Measurements from ENCODE around the gene PNLIPRP2. TPM values are rescaled to one million over a fixed set of nuclear protein-coding genes. Genes with fewer than 3 reads are reported as not detected.

PNLIPRP2 gene
- total RNA-seq, 1 donor from 2014 or later = not detected

DNA sequence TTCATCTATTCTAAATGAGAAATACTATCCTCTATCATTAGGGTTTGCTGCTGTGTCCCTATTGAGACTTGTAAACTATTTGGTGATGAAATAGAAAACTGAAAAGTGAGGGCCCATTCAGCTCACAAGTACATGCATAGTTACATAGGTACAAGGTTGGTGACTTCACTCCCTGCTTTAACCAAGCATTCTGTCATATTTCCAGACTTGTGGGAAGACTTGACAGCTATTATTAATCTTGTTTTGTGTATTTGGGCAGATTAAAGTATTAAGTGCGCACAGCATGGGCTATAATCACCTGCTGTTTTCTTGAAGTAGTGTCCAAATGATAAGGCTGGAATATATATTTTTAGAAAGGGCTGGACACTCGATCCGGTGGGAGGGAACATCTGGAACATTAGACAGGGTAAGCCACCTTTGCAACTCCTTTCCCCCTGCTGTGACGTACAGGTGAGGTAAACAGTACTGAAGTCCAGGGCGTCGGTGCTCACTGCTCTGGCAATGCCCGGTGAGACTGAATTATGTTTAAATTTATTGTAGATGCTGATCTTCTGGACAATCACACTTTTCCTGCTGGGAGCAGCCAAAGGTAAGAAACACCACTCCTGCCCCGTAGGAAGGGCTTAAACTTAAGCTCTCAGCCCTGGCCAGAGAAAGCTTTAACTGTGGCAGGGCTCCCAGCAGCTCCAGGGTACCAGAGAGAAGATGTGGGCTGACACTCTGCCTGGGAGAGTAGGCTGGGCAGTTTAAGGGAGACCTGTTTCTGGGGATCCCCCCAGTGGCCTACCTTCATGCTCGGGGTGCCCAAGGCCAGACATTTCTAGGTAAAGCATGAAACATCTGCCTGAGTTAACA, 29.9 kb upstream of the PNLIPRP2 start, which contains the start of gene PNLIPRP1:
TSS of gene PNLIPRP1 (plus strand) at position 370 of the 855 bp plus-strand sequence. CDS start at position 541, 171 bp downstream.
- H3K9me3 Mint-ChIP-seq = peaks cover 3% of the 10 kb centered on the region
- no peak for DNase-seq (ENCODE audit: low read depth, low spot score)
- H3K4me3 Mint-ChIP-seq = no peak within 1 kb of the TSS
- no peaks in the 10 kb centered on the region for H3K4me1 Mint-ChIP-seq
- H3K27ac Mint-ChIP-seq (ENCODE audit: unreplicated experiment) = no peak within 1 kb of the TSS
- no peak for TF ChIP-seq CTCF (conservative IDR thresholded peaks at IDR 0.05)
- no peaks in the 10 kb centered on the region for H3K36me3 Mint-ChIP-seq (ENCODE audit: low read depth)
- H3K27me3 Mint-ChIP-seq (ENCODE audit: low read depth) = no peaks in the 10 kb centered on the region

GRCh38 chr10:116593139-116593740, 27.5 kb upstream of the PNLIPRP2 start:
- no peaks in the 10 kb centered on the region for H3K9me3 Mint-ChIP-seq
- H3K27ac Mint-ChIP-seq (ENCODE audit: unreplicated experiment) = no peak overlapping the region
- H3K27me3 Mint-ChIP-seq (ENCODE audit: low read depth) = no peaks in the 10 kb centered on the region
- no peaks in the 10 kb centered on the region for H3K36me3 Mint-ChIP-seq (ENCODE audit: low read depth)
- H3K4me1 Mint-ChIP-seq = no peaks in the 10 kb centered on the region
- no peak for DNase-seq (ENCODE audit: low read depth, low spot score)
- no peak overlapping the region for H3K4me3 Mint-ChIP-seq
- no peak for TF ChIP-seq CTCF (conservative IDR thresholded peaks at IDR 0.05)

DNA sequence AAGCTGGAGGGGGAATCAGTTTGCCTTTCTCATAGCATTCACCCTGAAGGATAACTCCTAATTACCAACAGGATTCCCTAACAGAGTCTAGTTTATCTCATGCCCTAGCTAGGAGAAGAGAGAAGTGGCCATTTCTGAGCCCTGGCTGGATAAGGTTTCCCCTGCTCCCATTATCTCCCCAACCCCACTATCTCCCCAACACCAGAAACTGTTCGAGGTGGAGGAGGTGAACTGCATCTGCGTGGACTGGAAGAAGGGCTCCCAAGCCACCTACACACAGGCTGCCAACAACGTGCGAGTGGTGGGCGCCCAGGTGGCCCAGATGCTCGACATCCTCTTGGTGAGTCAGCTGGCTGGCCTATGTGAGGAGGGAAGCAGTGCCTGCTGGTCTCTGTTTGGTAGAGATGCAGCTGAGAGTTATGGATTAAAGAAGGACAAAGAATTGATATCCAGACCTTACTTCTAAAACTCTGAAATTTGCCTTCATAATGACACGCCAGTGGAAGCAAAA, 26.2 kb upstream of the PNLIPRP2 start:
- H3K9me3 Mint-ChIP-seq = no peaks in the 10 kb centered on the region
- no peak for TF ChIP-seq CTCF (conservative IDR thresholded peaks at IDR 0.05)
- H3K4me3 Mint-ChIP-seq = no peak overlapping the region
- H3K36me3 Mint-ChIP-seq (ENCODE audit: low read depth) = no peaks in the 10 kb centered on the region
- H3K27me3 Mint-ChIP-seq (ENCODE audit: low read depth) = peaks cover 3% of the 10 kb centered on the region
- no peak for DNase-seq (ENCODE audit: low read depth, low spot score)
- H3K4me1 Mint-ChIP-seq = no peaks in the 10 kb centered on the region
- H3K27ac Mint-ChIP-seq (ENCODE audit: unreplicated experiment) = no peak overlapping the region

DNA sequence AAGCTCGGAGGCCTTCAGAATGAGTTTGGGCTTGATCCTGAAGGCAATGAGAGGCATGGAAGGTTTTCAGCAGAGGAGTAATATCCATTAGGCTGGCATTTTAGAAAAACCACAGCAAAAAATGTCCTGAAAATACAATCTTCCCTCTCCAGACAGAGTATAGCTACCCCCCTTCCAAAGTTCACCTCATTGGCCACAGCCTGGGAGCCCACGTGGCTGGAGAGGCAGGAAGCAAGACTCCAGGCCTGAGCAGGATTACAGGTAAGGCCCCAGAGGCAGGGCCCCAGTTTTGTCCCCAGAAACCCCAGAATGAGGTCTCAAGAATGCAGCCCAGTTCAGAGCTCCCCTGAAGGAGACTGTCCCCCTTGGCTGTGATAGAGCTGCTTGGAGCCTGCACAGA, 24.7 kb upstream of the PNLIPRP2 start:
- Mint-ChIP-seq H3K27ac (ENCODE audit: unreplicated experiment) (no peak overlapping the region), H3K36me3 (ENCODE audit: low read depth) (no peaks in the 10 kb centered on the region), H3K4me1 (no peaks in the 10 kb centered on the region), H3K4me3 (no peak overlapping the region), H3K9me3 (no peaks in the 10 kb centered on the region), H3K27me3 (ENCODE audit: low read depth) (peaks cover 6% of the 10 kb centered on the region)
- no peak for TF ChIP-seq CTCF (conservative IDR thresholded peaks at IDR 0.05)
- no peak for DNase-seq (ENCODE audit: low read depth, low spot score)

GRCh38 chr10:116597543-116597942, 23.2 kb upstream of the PNLIPRP2 start:
- Mint-ChIP-seq H3K27me3 (ENCODE audit: low read depth) (peaks cover 6% of the 10 kb centered on the region), H3K36me3 (ENCODE audit: low read depth) (no peaks in the 10 kb centered on the region), H3K4me1 (no peaks in the 10 kb centered on the region), H3K27ac (ENCODE audit: unreplicated experiment) (no peak overlapping the region), H3K4me3 (no peak overlapping the region), H3K9me3 (no peaks in the 10 kb centered on the region)
- no peak for TF ChIP-seq CTCF (conservative IDR thresholded peaks at IDR 0.05)
- DNase-seq (ENCODE audit: low read depth, low spot score) = no peak

Measured in neural crest cell (in vitro differentiated cells).